ENCODE data around the gene EXD2. TPM values are rescaled to one million over a fixed set of nuclear protein-coding genes. Genes with fewer than 3 reads are reported as not detected.
A peak's percentile ranks its signal among the peaks of the same experiment; 100 is the strongest.

The EXD2 gene
- total and polyA plus RNA-seq, 2 of the 13 experiments (the other 11 are each of a cell fraction or from before 2014, with no cell fraction given): 9.5 to 15.1 TPM

GRCh38 chr14:69262516-69262915, 71.2 kb downstream of the EXD2 start:
- DNase-seq (ENCODE audit: low spot score): no peak
- intact Hi-C loops (cut with micrococcal nuclease; ENCODE audit: unreplicated experiment) (no loop called here), in situ Hi-C loops (cut with HindIII; ENCODE audit: extremely low pct_ligation_motif_present, low pct_unique_long_range_greater_than_20kb) (loop anchor here (5.0 kb wide), 1 partner anchor 90 kb away; no protein-coding TSS in a partner anchor)
- H3K27me3 ChIP-seq (ENCODE audit: control insufficient read depth in 1 of 2, insufficient read depth in 2 of 2, low read length in 2 of 2): peaks cover 6 to 39% of the 10 kb centered on the region in 2 experiments; a peak in 4 of 5 replicates
- 40% methylated on average over 3 of the region's 3 CpGs for WGBS (ENCODE audit: low lambda C conversion rate)
- no peak for FAIRE-seq
- H3K9me3 ChIP-seq (ENCODE audit: low read length): no peaks in the 10 kb centered on the region
- H3K4me2 ChIP-seq (ENCODE audit: low read depth, low read length): 0 out of 2 replicates have a peak overlapping the region, but pooled peaks have one; percentile 79
- POLR2A ChIA-PET: interaction anchor here (1.0 to 1.3 kb wide), 2 partner anchors 111 to 135 kb away, joined by 3 read pairs; no protein-coding TSS in a partner anchor
- no peak overlapping the region for H3K4me3 ChIP-seq (replicated peaks in 1 of 3; ENCODE audit: insufficient read depth in 1 of 3, low read depth in 2 of 3, low read length in 3 of 3)
- H3K4me1 ChIP-seq (ENCODE audit: insufficient read depth, low read length): peaks cover 20% of the 10 kb centered on the region
- H3K79me2 ChIP-seq (ENCODE audit: insufficient read depth, low read length): no peaks in the 10 kb centered on the region
- no peaks in the 10 kb centered on the region for H4K20me1 ChIP-seq (ENCODE audit: insufficient read depth, low read length)
- H3K27ac ChIP-seq (ENCODE audit: extremely low read length, insufficient read depth, low read length): no peak overlapping the region
- no peak overlapping the region for H3K9ac ChIP-seq (ENCODE audit: insufficient read depth, low read depth, low read length)
- no peaks in the 10 kb centered on the region for H3K36me3 ChIP-seq (replicated peaks in 1 of 2; ENCODE audit: control insufficient read depth in 1 of 2, insufficient read depth in 2 of 2, low read length in 2 of 2)
- TF ChIP-seq ZNF800 (CRISPR knock-in tag; IDR thresholded peaks at IDR 0.05) (no peak), ELF1 (CRISPR knock-in tag; IDR thresholded peaks at IDR 0.05) (no peak), MATR3 (CRISPR knock-in tag; IDR thresholded peaks at IDR 0.05) (no peak), MEF2D (CRISPR knock-in tag; IDR thresholded peaks at IDR 0.05) (no peak), GATAD1 (CRISPR knock-in tag; IDR thresholded peaks at IDR 0.05) (no peak), NPAS2 (CRISPR knock-in tag; IDR thresholded peaks at IDR 0.05; ENCODE audit: borderline replicate concordance) (no peak), SP1 (IDR thresholded peaks at IDR 0.05) (no peak), SP1 (CRISPR knock-in tag; IDR thresholded peaks at IDR 0.05) (no peak), RFX3 (CRISPR knock-in tag; IDR thresholded peaks at IDR 0.05) (no peak), ZSCAN21 (CRISPR knock-in tag; IDR thresholded peaks at IDR 0.05; ENCODE audit: borderline replicate concordance) (no peak), PRPF4 (IDR thresholded peaks at IDR 0.05; ENCODE audit: low read depth, low read length, poor library complexity, severe bottlenecking) (no peak)
- BruUV-seq (replicated peaks): no TSS peak
- ATAC-seq: no peak
- CTCF ChIA-PET (ENCODE audit: low intra/inter-chr PET ratio, low total read pairs): no interaction called here
- no peak overlapping the region for H2AFZ ChIP-seq (ENCODE audit: low read length)

All from HepG2 (cell line).